ENCODE data around the gene ABCB9. TPM values are rescaled to one million over a fixed set of nuclear protein-coding genes. Genes with fewer than 3 reads are reported as not detected.

The ABCB9 gene
- total RNA-seq, 1 experiment from 2014 or later: 32.7 TPM

DNA sequence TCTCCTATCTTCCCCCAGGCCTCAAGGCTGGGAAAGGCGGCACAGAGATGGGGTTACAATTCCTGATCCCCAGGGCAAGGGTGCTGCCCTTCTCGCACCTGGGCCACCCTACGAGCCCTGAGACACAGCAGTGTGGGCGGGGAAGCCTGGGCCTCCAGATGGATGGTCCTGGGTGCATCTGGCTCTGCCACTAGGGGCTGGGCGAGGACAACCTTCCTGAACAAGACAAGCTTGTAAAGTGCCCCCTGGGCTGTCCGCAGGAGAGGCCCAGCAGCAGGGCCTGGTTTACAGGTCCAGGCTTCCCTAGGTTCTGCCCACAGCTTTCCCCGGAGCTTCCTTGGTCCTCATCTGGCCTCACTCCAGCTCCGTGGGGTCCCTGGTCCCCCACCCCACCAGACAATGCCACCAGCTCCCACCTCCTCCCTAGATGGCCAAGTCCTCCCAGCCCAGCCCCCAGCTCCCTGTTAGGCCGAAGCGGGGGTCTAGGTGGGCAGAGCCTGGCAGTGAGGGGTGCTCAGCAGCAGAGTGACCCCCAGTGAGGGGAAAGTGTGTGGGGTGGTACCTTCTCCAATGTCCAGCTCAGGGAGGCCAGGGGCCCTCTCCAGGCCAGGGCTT lies 23.1 kb upstream of the ABCB9 start:
- Histone ChIP-seq H3K9me3 (ENCODE audit: control insufficient read depth, insufficient read depth, low read depth, low read length) (no peaks in the 10 kb centered on the region), H3K4me1 (ENCODE audit: control insufficient read depth, insufficient read depth, low read length) (peaks cover 4% of the 10 kb centered on the region), H3K4me3 (ENCODE audit: low read depth in 2 of 2, low read length in 2 of 2) (no peak overlapping the region), H3K27me3 (ENCODE audit: control insufficient read depth, insufficient read depth, low read length) (no peaks in the 10 kb centered on the region), H3K27ac (ENCODE audit: low read length) (no peak overlapping the region), H3K36me3 (ENCODE audit: control insufficient read depth, insufficient read depth, low read length) (no peaks in the 10 kb centered on the region)
- POLR2A ChIA-PET: no interaction called here
- DNase-seq (ENCODE audit: low read depth, low spot score) (no peak), ATAC-seq (no peak)
- intact Hi-C loops (cut with micrococcal nuclease; ENCODE audit: unreplicated experiment): loop anchor here (10.0 kb wide), 2 partner anchors 155 to 245 kb away; partner anchors contain the start of genes MPHOSPH9 and MTRFR
- no TSS peak for BruUV-seq (replicated peaks)
- CTCF ChIA-PET: no interaction called here
- no peak for TF ChIP-seq SIN3A (IDR thresholded peaks at IDR 0.05; ENCODE audit: borderline replicate concordance, insufficient read depth, low read depth, low read length)
- TF ChIP-seq, protein P1, sequence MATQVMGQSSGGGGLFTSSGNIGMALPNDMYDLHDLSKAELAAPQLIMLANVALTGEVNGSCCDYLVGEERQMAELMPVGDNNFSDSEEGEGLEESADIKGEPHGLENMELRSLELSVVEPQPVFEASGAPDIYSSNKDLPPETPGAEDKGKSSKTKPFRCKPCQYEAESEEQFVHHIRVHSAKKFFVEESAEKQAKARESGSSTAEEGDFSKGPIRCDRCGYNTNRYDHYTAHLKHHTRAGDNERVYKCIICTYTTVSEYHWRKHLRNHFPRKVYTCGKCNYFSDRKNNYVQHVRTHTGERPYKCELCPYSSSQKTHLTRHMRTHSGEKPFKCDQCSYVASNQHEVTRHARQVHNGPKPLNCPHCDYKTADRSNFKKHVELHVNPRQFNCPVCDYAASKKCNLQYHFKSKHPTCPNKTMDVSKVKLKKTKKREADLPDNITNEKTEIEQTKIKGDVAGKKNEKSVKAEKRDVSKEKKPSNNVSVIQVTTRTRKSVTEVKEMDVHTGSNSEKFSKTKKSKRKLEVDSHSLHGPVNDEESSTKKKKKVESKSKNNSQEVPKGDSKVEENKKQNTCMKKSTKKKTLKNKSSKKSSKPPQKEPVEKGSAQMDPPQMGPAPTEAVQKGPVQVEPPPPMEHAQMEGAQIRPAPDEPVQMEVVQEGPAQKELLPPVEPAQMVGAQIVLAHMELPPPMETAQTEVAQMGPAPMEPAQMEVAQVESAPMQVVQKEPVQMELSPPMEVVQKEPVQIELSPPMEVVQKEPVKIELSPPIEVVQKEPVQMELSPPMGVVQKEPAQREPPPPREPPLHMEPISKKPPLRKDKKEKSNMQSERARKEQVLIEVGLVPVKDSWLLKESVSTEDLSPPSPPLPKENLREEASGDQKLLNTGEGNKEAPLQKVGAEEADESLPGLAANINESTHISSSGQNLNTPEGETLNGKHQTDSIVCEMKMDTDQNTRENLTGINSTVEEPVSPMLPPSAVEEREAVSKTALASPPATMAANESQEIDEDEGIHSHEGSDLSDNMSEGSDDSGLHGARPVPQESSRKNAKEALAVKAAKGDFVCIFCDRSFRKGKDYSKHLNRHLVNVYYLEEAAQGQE (IDR thresholded peaks at IDR 0.05; ENCODE audit: insufficient read depth in 1 of 2, low read depth in 2 of 2, low read length in 1 of 2): no peak
- in situ Hi-C loops (cut with HindIII; ENCODE audit: low pct_unique_long_range_greater_than_20kb, low sequenced_read_pairs): no loop called here

GRCh38 chr12:122988612-122989212 lies 22.4 kb upstream of the ABCB9 start:
- no TSS peak for BruUV-seq (replicated peaks)
- DNase-seq (ENCODE audit: low read depth, low spot score) (no peak), ATAC-seq (no peak)
- intact Hi-C loops (cut with micrococcal nuclease; ENCODE audit: unreplicated experiment): loop anchor here (10.0 kb wide), 2 partner anchors 156 to 246 kb away; partner anchors contain the start of genes MPHOSPH9 and MTRFR
- H3K4me3 ChIP-seq (ENCODE audit: low read depth in 2 of 2, low read length in 2 of 2): no peak overlapping the region
- ChIA-PET CTCF (no interaction called here), POLR2A (interaction anchor here (0.5 kb wide), 1 partner anchor 245 kb away, joined by 4 read pairs; no protein-coding TSS in a partner anchor)
- no peaks in the 10 kb centered on the region for H3K9me3 ChIP-seq (ENCODE audit: control insufficient read depth, insufficient read depth, low read depth, low read length)
- H3K36me3 ChIP-seq (ENCODE audit: control insufficient read depth, insufficient read depth, low read length): no peaks in the 10 kb centered on the region
- no peak overlapping the region for H3K27ac ChIP-seq (ENCODE audit: low read length)
- in situ Hi-C loops (cut with HindIII; ENCODE audit: low pct_unique_long_range_greater_than_20kb, low sequenced_read_pairs): no loop called here
- TF ChIP-seq, protein P1 (IDR thresholded peaks at IDR 0.05; ENCODE audit: insufficient read depth in 1 of 2, low read depth in 2 of 2, low read length in 1 of 2): no peak
- TF ChIP-seq SIN3A (IDR thresholded peaks at IDR 0.05; ENCODE audit: borderline replicate concordance, insufficient read depth, low read depth, low read length): no peak
- no peak for TF ChIP-seq TCF7L2 (IDR thresholded peaks at IDR 0.05; ENCODE audit: low read depth, low read length)
- TF ChIP-seq CTCF (IDR thresholded peaks at IDR 0.05): no peak
- no peak for TF ChIP-seq POLR2AphosphoS5 (IDR thresholded peaks at IDR 0.05; ENCODE audit: low read depth, low read length)
- H3K27me3 ChIP-seq (ENCODE audit: control insufficient read depth, insufficient read depth, low read length): no peaks in the 10 kb centered on the region
- H3K4me1 ChIP-seq (ENCODE audit: control insufficient read depth, insufficient read depth, low read length): peaks cover 10% of the 10 kb centered on the region
